Heart left ventricle (tissue), 16 donors: ENCODE results near the gene XPNPEP1. TPM values are rescaled to one million over a fixed set of nuclear protein-coding genes. Genes with fewer than 3 reads are reported as not detected.

Experiments
- ATAC-seq, 4 donors: fragments of 200-7000 bp; cut with Tn5 transposase; one replicate each; pipeline ENCODE4 v1.9.1; 2020 to 2022; ENCODE audit warnings: moderate library complexity in 4 of 4, mild to moderate bottlenecking in 3 of 4, moderate number of reproducible peaks in 1 of 4
- DNase-seq, 5 donors: peaks; one replicate each; pipeline ENCODE4 v3.0.0-alpha.2; 2020
- H3K27ac ChIP-seq, 12 donors: fragments of 200-600 bp; sonication (generic) in 4 of 12; one replicate each; pipeline versions ENCODE4 v1.5.0 to v1.8.0; 2016 to 2022; ENCODE audit warnings: mild to moderate bottlenecking in 2 of 12
- H3K27me3 ChIP-seq, 9 donors: fragments of 200-600 bp; sonication (generic) in 2 of 9; one replicate each; pipeline versions ENCODE4 v1.5.1 to v1.8.0; 2016 to 2022; ENCODE audit warnings: mild to moderate bottlenecking in 3 of 9
- H3K36me3 ChIP-seq, 9 donors: fragments of 200-600 bp; sonication (generic) in 2 of 9; one replicate each; pipeline versions ENCODE4 v1.5.0 to v1.8.0; 2018 to 2022; ENCODE audit warnings: mild to moderate bottlenecking in 2 of 9
- H3K4me1 ChIP-seq, 12 donors: fragments of 200-600 bp; sonication (generic) in 4 of 12; one replicate each; pipeline versions ENCODE4 v1.5.0 to v1.8.0; 2016 to 2022; ENCODE audit warnings: mild to moderate bottlenecking in 3 of 12
- H3K4me3 ChIP-seq, 12 donors: fragments of 200-600 bp; sonication (generic) in 4 of 12; one replicate each; pipeline versions ENCODE4 v1.5.0 to v1.8.0; 2017 to 2022; ENCODE audit warnings: mild to moderate bottlenecking in 9 of 12, moderate library complexity in 4 of 12
- H3K9me3 ChIP-seq, 12 donors: fragments of 200-600 bp; sonication (generic) in 4 of 12; one replicate each; pipeline versions ENCODE4 v1.5.0 to v1.8.0; 2016 to 2022; ENCODE audit warnings: mild to moderate bottlenecking in 1 of 12
- POLR2A ChIP-seq, 2 donors: fragments of 450-650 bp; IDR thresholded peaks; one replicate each; pipeline ENCODE4 v1.6.1; 2017; ENCODE audit warnings: antibody characterized with exemption in 2 of 2, mild to moderate bottlenecking in 2 of 2, moderate library complexity in 2 of 2
- WGBS, 4 donors: extraction: QIAGEN DNeasy Blood & Tissue Kit in 2 of 4; methylation state at CpG; one replicate each; pipeline versions ENCODE4 v1.1.5 to v1.1.7; 2013 to 2018; 5-methylcytosine and 5-hydroxymethylcytosine counted together
- intact Hi-C, 10 donors: fragments of 100-400 bp; cut with DNase I; formaldehyde crosslinking; loops; one replicate each; pipeline versions ENCODE4 v1.11.1 to v1.14.2; 2022
- polyA plus RNA-seq, 2 donors: library from polyadenylated mRNA; stranded (reverse); fragments of 200-250 nt; gene quantifications; one replicate each; pipeline ENCODE4 v1.2.3, GENCODE V29; 2013
- total RNA-seq, 9 donors: library from RNA; depleted of rRNA in 2 of 9; stranded (reverse); fragments of >200 nt in 2 of 9; fragmentation: NEBNext Ultra II Directional in 3 of 9; extraction: Animal tissue kit (Norgen Biotek cat#: 25700) in 3 of 9; gene quantifications; one replicate each; pipeline versions ENCODE4 v1.1.0 to v1.2.4, GENCODE V29; 2016 to 2023
- TF ChIP-seq, protein P1 (sequence below), 12 donors: fragments of 200-600 bp; sonication (generic) in 4 of 12; IDR thresholded peaks; one replicate each; pipeline versions ENCODE4 v1.5.0 to v1.8.0; 2018 to 2022; ENCODE audit warnings: antibody characterized with exemption in 12 of 12, mild to moderate bottlenecking in 5 of 12
- donor health status: ischemic (EF 13 %, LVEDD 7.1; RV severe dilation, severe dysfunction).
- donor health status: healthy with polysubstance abuse.
- donor health status: DM: no; HTN: yes; CAD: no.
- donor health status: DM: no; HTN: no; CAD: no.
- donor health status: ischemic (EF 25% LVEDD 6.9; RV normal size, moderate dysfunction).
- donor health status: ischemic (EF 25% LVEDD 5.7; RV mildly dilated, moderate dysfunction).
- donor health status: healthy.
- donor health status: DM: yes; HTN: yes; CAD: no.
- donor health status: ischemic (EF 35%, LVEDD 5.7; RV mildly dilated, moderate dysfunction).
- donor health status: nonischemic (EF 11% LVEDD 7.7; RV severe dilation, severe dysfunction).
- donor health status: DM: yes; HTN: yes; CAD: no.
- donor health status: PGD.
- donor health status: ischemic (EF 29% LVEDD 5.4; RV normal size, mild dysfunction).
- donor health status: nonischemic (EF 23%, LVEDD 6.1; RV moderate dilation, normal function).

XPNPEP1 gene
- total and polyA plus RNA-seq, 11 donors: 14.5 to 77.0 (median 46.2) TPM

DNA sequence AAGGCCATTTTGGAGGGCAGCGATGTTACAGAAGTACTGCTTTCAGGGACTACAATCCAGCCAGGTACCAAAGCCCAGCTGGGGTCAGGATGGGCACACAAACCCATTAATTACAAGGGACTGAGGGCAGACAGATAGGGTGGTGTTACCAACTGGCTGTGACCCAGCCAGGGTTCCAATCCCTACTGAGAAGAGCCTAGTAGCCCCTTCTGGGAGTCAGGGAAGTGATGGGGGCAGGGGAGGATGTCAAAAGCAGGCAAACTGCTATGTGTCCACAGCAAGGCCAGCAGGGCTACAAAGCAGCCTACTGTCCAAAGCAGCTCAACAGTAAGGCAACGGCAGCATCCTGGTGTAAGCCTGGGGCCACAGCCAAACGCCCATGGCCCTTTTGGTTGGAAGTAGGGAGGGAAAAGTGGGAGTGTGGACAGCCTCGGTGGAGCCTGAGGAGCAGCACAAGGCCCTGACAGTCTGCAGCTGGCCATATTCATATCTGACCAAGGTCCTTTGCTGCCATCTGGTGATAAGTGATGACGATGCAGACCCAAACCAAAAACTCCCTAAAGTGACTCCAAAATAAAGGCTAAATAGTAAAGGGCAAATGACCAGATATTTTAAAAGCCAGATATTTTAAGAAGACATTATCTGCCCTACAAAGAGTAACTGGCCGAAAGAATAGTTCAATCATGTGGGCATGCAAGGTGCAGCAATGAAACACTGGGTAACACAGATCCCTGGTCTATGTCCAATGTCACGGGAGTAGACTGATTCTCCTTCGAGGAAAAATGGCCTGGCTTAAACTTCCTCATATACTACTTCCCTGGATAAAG lies 56.9 kb downstream of the XPNPEP1 start:
- H3K9me3 ChIP-seq: peaks cover 0 to 18% (median 4%) of the 10 kb centered on the region in 12 donors
- WGBS, 4 donors: 63 to 77% (median 70%) methylated on average over 8 of the region's 8 CpGs
- peaks cover 0 to 87% (median 80%) of the 10 kb centered on the region in 9 donors for H3K36me3 ChIP-seq
- no peak overlapping the region for H3K4me3 ChIP-seq
- intact Hi-C loops: no loop called here
- no peak overlapping the region for H3K27ac ChIP-seq
- TF ChIP-seq POLR2A (IDR thresholded peaks at IDR 0.05): no peak
- TF ChIP-seq, protein P1, sequence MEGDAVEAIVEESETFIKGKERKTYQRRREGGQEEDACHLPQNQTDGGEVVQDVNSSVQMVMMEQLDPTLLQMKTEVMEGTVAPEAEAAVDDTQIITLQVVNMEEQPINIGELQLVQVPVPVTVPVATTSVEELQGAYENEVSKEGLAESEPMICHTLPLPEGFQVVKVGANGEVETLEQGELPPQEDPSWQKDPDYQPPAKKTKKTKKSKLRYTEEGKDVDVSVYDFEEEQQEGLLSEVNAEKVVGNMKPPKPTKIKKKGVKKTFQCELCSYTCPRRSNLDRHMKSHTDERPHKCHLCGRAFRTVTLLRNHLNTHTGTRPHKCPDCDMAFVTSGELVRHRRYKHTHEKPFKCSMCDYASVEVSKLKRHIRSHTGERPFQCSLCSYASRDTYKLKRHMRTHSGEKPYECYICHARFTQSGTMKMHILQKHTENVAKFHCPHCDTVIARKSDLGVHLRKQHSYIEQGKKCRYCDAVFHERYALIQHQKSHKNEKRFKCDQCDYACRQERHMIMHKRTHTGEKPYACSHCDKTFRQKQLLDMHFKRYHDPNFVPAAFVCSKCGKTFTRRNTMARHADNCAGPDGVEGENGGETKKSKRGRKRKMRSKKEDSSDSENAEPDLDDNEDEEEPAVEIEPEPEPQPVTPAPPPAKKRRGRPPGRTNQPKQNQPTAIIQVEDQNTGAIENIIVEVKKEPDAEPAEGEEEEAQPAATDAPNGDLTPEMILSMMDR (IDR thresholded peaks at IDR 0.05): peak in 5 of 12 donors; percentile 25 to 47 (median 37)
- ATAC-seq (peak in 3 of 4 donors; percentile 81 to 85 (median 83)), DNase-seq (peak in 4 of 5 donors; percentile 29 to 65 (median 50))
- peaks cover 0 to 14% (median 0%) of the 10 kb centered on the region in 12 donors for H3K4me1 ChIP-seq
- H3K27me3 ChIP-seq: no peaks in the 10 kb centered on the region

DNA sequence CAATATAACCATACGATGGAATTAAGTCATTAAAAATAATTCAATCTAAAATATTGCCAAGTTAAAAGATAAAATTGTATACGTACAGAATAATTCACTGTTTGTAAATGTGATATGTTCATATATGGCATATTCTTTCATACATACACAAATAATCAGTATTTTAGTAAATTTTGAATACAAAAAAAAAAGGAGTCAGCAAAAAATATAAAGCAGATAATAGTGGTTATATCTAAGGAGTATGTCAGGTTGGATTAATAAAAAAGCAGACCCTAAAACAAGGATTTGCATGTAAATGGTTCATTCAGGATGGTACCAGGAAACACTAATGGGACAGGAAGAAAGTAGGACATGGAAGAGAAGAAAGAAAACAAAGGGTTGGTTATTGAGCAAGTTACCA lies 59.5 kb downstream of the XPNPEP1 start:
- 90 to 98% (median 97%) methylated on average over 2 of the region's 2 CpGs for WGBS, 4 donors
- Histone ChIP-seq H3K36me3 (peaks cover 0 to 61% (median 54%) of the 10 kb centered on the region in 9 donors), H3K27me3 (no peaks in the 10 kb centered on the region), H3K4me3 (no peak overlapping the region), H3K9me3 (peaks cover 0 to 18% (median 4%) of the 10 kb centered on the region in 12 donors), H3K27ac (no peak overlapping the region), H3K4me1 (peaks cover 0 to 14% (median 0%) of the 10 kb centered on the region in 12 donors)
- intact Hi-C loops: no loop called here
- ATAC-seq (no peak), DNase-seq (no peak)
- no peak for TF ChIP-seq POLR2A (IDR thresholded peaks at IDR 0.05)
- TF ChIP-seq, protein P1 (IDR thresholded peaks at IDR 0.05): no peak

DNA sequence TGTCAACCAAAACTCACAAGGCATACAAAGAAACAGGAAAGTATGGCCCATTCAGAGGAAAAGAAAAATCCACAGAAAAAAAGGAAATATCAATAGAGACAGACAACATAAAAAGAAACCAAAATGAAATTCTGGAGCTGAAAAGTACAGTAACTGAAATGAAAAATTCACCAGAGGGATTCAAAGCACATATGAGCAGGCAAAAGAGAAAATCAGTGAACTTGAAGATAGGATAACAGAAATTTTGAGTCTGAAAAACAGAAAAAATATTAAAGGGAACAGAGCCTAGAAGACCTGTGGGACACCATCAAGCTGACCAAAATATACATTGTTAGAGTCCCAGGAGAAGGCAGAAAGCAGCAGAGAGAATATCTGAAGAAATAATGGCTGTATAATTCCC lies 60.6 kb downstream of the XPNPEP1 start:
- H3K4me3 ChIP-seq: no peak overlapping the region
- intact Hi-C loops: no loop called here
- peaks cover 0 to 51% (median 44%) of the 10 kb centered on the region in 9 donors for H3K36me3 ChIP-seq
- H3K9me3 ChIP-seq: peaks cover 0 to 18% (median 4%) of the 10 kb centered on the region in 12 donors
- DNase-seq (no peak), ATAC-seq (no peak)
- H3K27me3 ChIP-seq: no peaks in the 10 kb centered on the region
- TF ChIP-seq POLR2A (IDR thresholded peaks at IDR 0.05): no peak
- TF ChIP-seq, protein P1 (IDR thresholded peaks at IDR 0.05): no peak
- H3K4me1 ChIP-seq: peaks cover 0 to 14% (median 0%) of the 10 kb centered on the region in 12 donors
- no peak overlapping the region for H3K27ac ChIP-seq

DNA sequence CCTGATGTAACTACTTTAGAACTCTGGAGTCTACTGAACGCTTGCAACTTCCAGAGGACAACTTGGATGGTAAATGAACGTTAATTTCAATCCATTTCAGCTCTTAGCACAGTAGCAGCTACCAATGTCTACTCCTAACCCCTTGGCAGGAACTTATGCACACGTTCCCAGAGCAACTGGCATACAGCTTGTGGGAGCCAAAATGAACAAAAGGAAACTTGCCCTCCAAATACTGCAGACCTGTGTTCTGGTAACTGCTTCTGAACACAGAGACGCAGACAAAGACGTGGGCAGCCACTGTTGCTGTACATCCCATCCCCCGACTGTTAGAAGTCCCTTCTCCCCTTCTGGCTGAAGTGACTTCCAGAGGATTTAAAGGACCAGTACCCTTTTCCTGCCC lies 61.3 kb downstream of the XPNPEP1 start:
- 61 to 64% (median 62%) methylated on average over 6 of the region's 6 CpGs for WGBS, 4 donors
- peaks cover 0 to 18% (median 4%) of the 10 kb centered on the region in 12 donors for H3K9me3 ChIP-seq
- no peak overlapping the region for H3K27ac ChIP-seq
- no peak overlapping the region for H3K4me3 ChIP-seq
- intact Hi-C loops: no loop called here
- no peak for ATAC-seq
- H3K36me3 ChIP-seq: peaks cover 0 to 44% (median 37%) of the 10 kb centered on the region in 9 donors
- H3K4me1 ChIP-seq: peaks cover 0 to 10% (median 0%) of the 10 kb centered on the region in 12 donors
- no peak for DNase-seq
- TF ChIP-seq, protein P1 (IDR thresholded peaks at IDR 0.05): no peak
- TF ChIP-seq POLR2A (IDR thresholded peaks at IDR 0.05): no peak
- no peaks in the 10 kb centered on the region for H3K27me3 ChIP-seq
